OCI-LY3 (cell line): ENCODE results near the gene SRGAP2B.
"Not testable (repeated sequence)": the region's sequence is repeated elsewhere in the genome, so short reads cannot be mapped to it uniquely, and the experiment has no call there.

ENCODE experiments used
- EZH2phosphoT487 ChIP-seq: fragments of 200-600 bp; shearing (Covaris generic); IDR thresholded peaks from 2 replicates; pipeline ENCODE4 v1.6.1; 2018; ENCODE audit warnings: antibody characterized with exemption, mixed run types, low read depth
- TF ChIP-seq, protein P1 (sequence below): fragments of 200-600, 300-600 bp; sonication (generic); IDR thresholded peaks from 2 replicates; pipeline ENCODE4 v1.5.1; 2014; ENCODE audit warnings: antibody characterized with exemption, low read length, low read depth

DNA sequence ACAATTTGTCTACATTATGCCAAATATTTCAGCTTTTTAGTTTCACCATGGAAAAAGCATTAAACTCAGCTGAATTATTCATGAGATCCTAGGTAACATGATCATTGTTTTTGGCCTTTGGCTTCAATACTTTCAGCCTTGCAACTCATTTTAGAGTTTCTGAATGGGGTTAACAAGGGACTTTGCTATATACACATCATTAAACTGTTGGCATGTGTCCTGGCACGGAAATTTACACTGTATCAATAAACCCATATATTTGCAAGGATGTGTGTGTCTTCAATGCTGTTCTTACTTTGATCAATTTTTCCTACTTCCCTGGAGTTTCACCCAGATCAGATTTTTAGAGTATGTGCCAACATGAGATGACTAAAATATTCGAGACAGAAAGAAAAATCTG is 61.6 kb downstream of the SRGAP2B start:
- TF ChIP-seq, protein P1, sequence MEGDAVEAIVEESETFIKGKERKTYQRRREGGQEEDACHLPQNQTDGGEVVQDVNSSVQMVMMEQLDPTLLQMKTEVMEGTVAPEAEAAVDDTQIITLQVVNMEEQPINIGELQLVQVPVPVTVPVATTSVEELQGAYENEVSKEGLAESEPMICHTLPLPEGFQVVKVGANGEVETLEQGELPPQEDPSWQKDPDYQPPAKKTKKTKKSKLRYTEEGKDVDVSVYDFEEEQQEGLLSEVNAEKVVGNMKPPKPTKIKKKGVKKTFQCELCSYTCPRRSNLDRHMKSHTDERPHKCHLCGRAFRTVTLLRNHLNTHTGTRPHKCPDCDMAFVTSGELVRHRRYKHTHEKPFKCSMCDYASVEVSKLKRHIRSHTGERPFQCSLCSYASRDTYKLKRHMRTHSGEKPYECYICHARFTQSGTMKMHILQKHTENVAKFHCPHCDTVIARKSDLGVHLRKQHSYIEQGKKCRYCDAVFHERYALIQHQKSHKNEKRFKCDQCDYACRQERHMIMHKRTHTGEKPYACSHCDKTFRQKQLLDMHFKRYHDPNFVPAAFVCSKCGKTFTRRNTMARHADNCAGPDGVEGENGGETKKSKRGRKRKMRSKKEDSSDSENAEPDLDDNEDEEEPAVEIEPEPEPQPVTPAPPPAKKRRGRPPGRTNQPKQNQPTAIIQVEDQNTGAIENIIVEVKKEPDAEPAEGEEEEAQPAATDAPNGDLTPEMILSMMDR, result not testable (repeated sequence)
- TF ChIP-seq EZH2phosphoT487, result not testable (repeated sequence)
